SK-N-SH (cell line): Measurements from ENCODE around the gene BTRC.

Experiments used
- CHD2 ChIP-seq: fragments of 150-350 bp; IDR thresholded peaks from 2 replicates; pipeline ENCODE4 v1.6.1; 2018; ENCODE audit warnings: low read length; ENCODE audit not compliant: partially characterized antibody
- CTCF ChIP-seq: fragments of 200-600 bp; sonication (generic); IDR thresholded peaks from 2 replicates; pipeline ENCODE4 v1.6.1; 2017; ENCODE audit warnings: antibody characterized with exemption, mild to moderate bottlenecking, moderate library complexity
- EP300 ChIP-seq, 2 experiments: IDR thresholded peaks; 2 replicates each; pipeline versions ENCODE4 v1.4.0 to v1.6.1; 2012; ENCODE audit warnings: borderline replicate concordance in 1 of 2, low read depth in 1 of 2, low read length in 1 of 2
- EZH2phosphoT487 ChIP-seq: fragments of 200-600 bp; sonication (generic); IDR thresholded peaks from 2 replicates; pipeline ENCODE4 v1.6.1; 2017; ENCODE audit warnings: low read depth, mixed run types, mild to moderate bottlenecking, antibody characterized with exemption, moderate library complexity, borderline replicate concordance
- FOXM1 ChIP-seq: IDR thresholded peaks from 2 replicates; pipeline ENCODE4 v1.4.0; 2012; ENCODE audit warnings: low read depth, mild to moderate bottlenecking
- SMC3 ChIP-seq: IDR thresholded peaks from 2 replicates; pipeline ENCODE4 v1.6.1; 2012; ENCODE audit warnings: low read depth, low read length, improper control_type of control experiment
- YY1 ChIP-seq: IDR thresholded peaks from 2 replicates; pipeline ENCODE4 v1.4.0; 2012; ENCODE audit warnings: low read depth, mild to moderate bottlenecking
- TF ChIP-seq, protein P1 (sequence below): IDR thresholded peaks from 2 replicates; pipeline ENCODE4 v1.4.0; 2012; ENCODE audit warnings: low read depth, borderline replicate concordance

GRCh38 chr10:101567165-101568006 lies 213.4 kb downstream of the BTRC start:
- TF ChIP-seq EZH2phosphoT487, result no peak
- no peak for TF ChIP-seq SMC3
- TF ChIP-seq, protein P1, sequence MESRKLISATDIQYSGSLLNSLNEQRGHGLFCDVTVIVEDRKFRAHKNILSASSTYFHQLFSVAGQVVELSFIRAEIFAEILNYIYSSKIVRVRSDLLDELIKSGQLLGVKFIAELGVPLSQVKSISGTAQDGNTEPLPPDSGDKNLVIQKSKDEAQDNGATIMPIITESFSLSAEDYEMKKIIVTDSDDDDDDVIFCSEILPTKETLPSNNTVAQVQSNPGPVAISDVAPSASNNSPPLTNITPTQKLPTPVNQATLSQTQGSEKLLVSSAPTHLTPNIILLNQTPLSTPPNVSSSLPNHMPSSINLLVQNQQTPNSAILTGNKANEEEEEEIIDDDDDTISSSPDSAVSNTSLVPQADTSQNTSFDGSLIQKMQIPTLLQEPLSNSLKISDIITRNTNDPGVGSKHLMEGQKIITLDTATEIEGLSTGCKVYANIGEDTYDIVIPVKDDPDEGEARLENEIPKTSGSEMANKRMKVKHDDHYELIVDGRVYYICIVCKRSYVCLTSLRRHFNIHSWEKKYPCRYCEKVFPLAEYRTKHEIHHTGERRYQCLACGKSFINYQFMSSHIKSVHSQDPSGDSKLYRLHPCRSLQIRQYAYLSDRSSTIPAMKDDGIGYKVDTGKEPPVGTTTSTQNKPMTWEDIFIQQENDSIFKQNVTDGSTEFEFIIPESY, result no peak
- no peak for TF ChIP-seq YY1
- no peak for TF ChIP-seq EP300 (IDR thresholded peaks at IDR 0.05; ENCODE audit: borderline replicate concordance in 1 of 2, low read depth in 1 of 2, low read length in 1 of 2)
- TF ChIP-seq CTCF, result no peak
- TF ChIP-seq FOXM1, result no peak
- TF ChIP-seq CHD2, result no peak
